ENCODE results near the gene HIP1. TPM values are rescaled to one million over a fixed set of nuclear protein-coding genes. Genes with fewer than 3 reads are reported as not detected.

HIP1 gene
- total and polyA plus RNA-seq, 9 of the 15 experiments (the other 6 are each of a cell fraction or from before 2014, with no cell fraction given): 2.4 to 13.7 (median 9.5) TPM

- TF ChIP-seq ZNF41 (CRISPR knock-in tag; conservative IDR thresholded peaks at IDR 0.05) (no peak), KDM5B (IDR thresholded peaks at IDR 0.05; ENCODE audit: insufficient replicate concordance, low read depth, low read length) (no peak), CGGBP1 (CRISPR knock-in tag; IDR thresholded peaks at IDR 0.05) (no peak), ZFP1 (CRISPR knock-in tag; IDR thresholded peaks at IDR 0.05) (no peak), NR3C1 (CRISPR knock-in tag; IDR thresholded peaks at IDR 0.05) (no peak), CBX3 (IDR thresholded peaks at IDR 0.05; ENCODE audit: borderline replicate concordance in 1 of 2, low read length in 2 of 2) (no peak), EP400 (IDR thresholded peaks at IDR 0.05) (peak; percentile 23; the same call in 1 of the 2 replicates), ZNF589 (CRISPR knock-in tag; IDR thresholded peaks at IDR 0.05; ENCODE audit: low read depth) (peak; percentile 47; the same call in 1 of the 2 replicates), ZMIZ1 (IDR thresholded peaks at IDR 0.05; ENCODE audit: low read depth in 2 of 2, low read length in 2 of 2) (no peak), ZHX1 (conservative IDR thresholded peaks at IDR 0.05; ENCODE audit: low read length) (no peak), PRMT5 (CRISPR knock-in tag; IDR thresholded peaks at IDR 0.05) (no peak), ARID1B (IDR thresholded peaks at IDR 0.05) (peak; percentile 34; the same call in 1 of the 2 replicates), JUN (IDR thresholded peaks at IDR 0.05; ENCODE audit: borderline replicate concordance, low read depth, low read length) (peak; percentile 7; the same call in 1 of the 2 replicates), JUN (CRISPR knock-in tag; IDR thresholded peaks at IDR 0.05; ENCODE audit: borderline replicate concordance) (no peak), CEBPG (CRISPR knock-in tag; IDR thresholded peaks at IDR 0.05) (peak; percentile 89), CEBPG (tag; conservative IDR thresholded peaks at IDR 0.05 in 1 of 2, IDR thresholded peaks at IDR 0.05 in 1 of 2) (peak; percentile 94 to 95), PKNOX1 (IDR thresholded peaks at IDR 0.05) (peak; percentile 86), RCOR1 (IDR thresholded peaks at IDR 0.05; ENCODE audit: borderline replicate concordance in 1 of 2, low read depth in 2 of 2, low read length in 2 of 2) (peak in 1 of 2 experiments; percentile 64; a peak in 1 of 4 replicates), PREB (CRISPR knock-in tag; IDR thresholded peaks at IDR 0.05) (no peak), MAZ (CRISPR knock-in tag; conservative IDR thresholded peaks at IDR 0.05 in 1 of 2, IDR thresholded peaks at IDR 0.05 in 1 of 2) (no peak)
Measured at GRCh38 chr7:75604408-75604807, 134.3 kb downstream of the HIP1 start (continued).
